ENCODE data around the gene RHCE. TPM values are rescaled to one million over a fixed set of nuclear protein-coding genes. Genes with fewer than 3 reads are reported as not detected.

RHCE gene
- total and polyA plus RNA-seq, 9 of the 15 experiments (the other 6 are each of a cell fraction or from before 2014, with no cell fraction given): 5.4 to 31.5 (median 12.6) TPM

DNA sequence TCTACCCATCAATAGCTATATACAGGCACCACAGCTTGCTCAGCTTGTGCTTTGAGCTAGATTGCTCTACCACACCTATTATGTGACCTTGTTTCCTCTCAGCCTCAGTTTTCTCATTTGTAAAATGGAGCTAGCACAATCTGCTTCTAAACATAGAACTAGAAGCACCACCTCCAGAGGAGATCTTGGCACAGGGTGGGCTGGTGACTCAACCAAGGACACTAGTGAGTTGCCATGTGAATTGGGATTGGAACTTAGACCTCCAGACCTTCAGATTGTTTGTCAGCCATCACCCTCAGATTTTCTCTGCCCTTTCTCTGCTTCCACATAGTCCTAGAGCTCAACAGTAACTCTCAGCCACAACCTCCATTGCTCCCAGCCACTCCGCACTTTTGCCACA lies 7.1 kb upstream of the RHCE start:
- no peak overlapping the region for H2AFZ ChIP-seq (ENCODE audit: low read depth, low read length)
- no peaks in the 10 kb centered on the region for H4K20me1 ChIP-seq (replicated peaks; ENCODE audit: control insufficient read depth, insufficient read depth, low read length)
- peaks cover 6% of the 10 kb centered on the region; the same call in 2 of the 3 replicates for H3K36me3 ChIP-seq (ENCODE audit: control insufficient read depth, insufficient read depth, low read length)
- H3K4me2 ChIP-seq (ENCODE audit: insufficient read depth, low read length): no peak overlapping the region
- peak overlapping the region in 1 of 2 experiments; percentile 53; a peak in 1 of 4 replicates for H3K9ac ChIP-seq (ENCODE audit: insufficient read depth in 1 of 2, low read depth in 2 of 2, low read length in 2 of 2)
- in situ Hi-C loops (cut with MboI) (no loop called here), intact Hi-C loops (cut with micrococcal nuclease) (no loop called here)
- H3K4me3 ChIP-seq: no peak overlapping the region
- H3K27me3 ChIP-seq (ENCODE audit: control insufficient read depth in 2 of 2, insufficient read depth in 2 of 2, low read length in 2 of 2): no peaks in the 10 kb centered on the region
- H3K4me1 ChIP-seq (replicated peaks in 1 of 2; ENCODE audit: control insufficient read depth in 2 of 2, insufficient read depth in 2 of 2, low read length in 2 of 2): peaks cover 12 to 26% of the 10 kb centered on the region in 2 experiments; a peak in 4 of 5 replicates
- DNase-seq (ENCODE audit: extremely low read depth in 1 of 4, low spot score in 3 of 4) (no peak), FAIRE-seq (no peak), ATAC-seq (no peak)
- no peaks in the 10 kb centered on the region for H3K9me1 ChIP-seq (ENCODE audit: control insufficient read depth, insufficient read depth, low read length)
- TF ChIP-seq, protein P1, sequence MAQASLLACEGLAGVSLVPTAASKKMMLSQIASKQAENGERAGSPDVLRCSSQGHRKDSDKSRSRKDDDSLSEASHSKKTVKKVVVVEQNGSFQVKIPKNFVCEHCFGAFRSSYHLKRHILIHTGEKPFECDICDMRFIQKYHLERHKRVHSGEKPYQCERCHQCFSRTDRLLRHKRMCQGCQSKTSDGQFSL (CRISPR knock-in tag; IDR thresholded peaks at IDR 0.05): no peak
- TF ChIP-seq, protein P1 (tag; IDR thresholded peaks at IDR 0.05): no peak
- TF ChIP-seq ELF2 (CRISPR knock-in tag; IDR thresholded peaks at IDR 0.05) (peak; percentile 31; the same call in 1 of the 2 replicates), RBM25 (IDR thresholded peaks at IDR 0.05; ENCODE audit: low read depth, low read length, severe bottlenecking) (peak; percentile 31), BCOR (IDR thresholded peaks at IDR 0.05) (0 out of 2 replicates have a peak, but pooled peaks have one; percentile 45), ESRRA (IDR thresholded peaks at IDR 0.05; ENCODE audit: borderline replicate concordance, low read depth) (0 out of 2 replicates have a peak, but pooled peaks have one; percentile 35), ZNF253 (CRISPR knock-in tag; conservative IDR thresholded peaks at IDR 0.05) (no peak)
- TF ChIP-seq, protein P2, sequence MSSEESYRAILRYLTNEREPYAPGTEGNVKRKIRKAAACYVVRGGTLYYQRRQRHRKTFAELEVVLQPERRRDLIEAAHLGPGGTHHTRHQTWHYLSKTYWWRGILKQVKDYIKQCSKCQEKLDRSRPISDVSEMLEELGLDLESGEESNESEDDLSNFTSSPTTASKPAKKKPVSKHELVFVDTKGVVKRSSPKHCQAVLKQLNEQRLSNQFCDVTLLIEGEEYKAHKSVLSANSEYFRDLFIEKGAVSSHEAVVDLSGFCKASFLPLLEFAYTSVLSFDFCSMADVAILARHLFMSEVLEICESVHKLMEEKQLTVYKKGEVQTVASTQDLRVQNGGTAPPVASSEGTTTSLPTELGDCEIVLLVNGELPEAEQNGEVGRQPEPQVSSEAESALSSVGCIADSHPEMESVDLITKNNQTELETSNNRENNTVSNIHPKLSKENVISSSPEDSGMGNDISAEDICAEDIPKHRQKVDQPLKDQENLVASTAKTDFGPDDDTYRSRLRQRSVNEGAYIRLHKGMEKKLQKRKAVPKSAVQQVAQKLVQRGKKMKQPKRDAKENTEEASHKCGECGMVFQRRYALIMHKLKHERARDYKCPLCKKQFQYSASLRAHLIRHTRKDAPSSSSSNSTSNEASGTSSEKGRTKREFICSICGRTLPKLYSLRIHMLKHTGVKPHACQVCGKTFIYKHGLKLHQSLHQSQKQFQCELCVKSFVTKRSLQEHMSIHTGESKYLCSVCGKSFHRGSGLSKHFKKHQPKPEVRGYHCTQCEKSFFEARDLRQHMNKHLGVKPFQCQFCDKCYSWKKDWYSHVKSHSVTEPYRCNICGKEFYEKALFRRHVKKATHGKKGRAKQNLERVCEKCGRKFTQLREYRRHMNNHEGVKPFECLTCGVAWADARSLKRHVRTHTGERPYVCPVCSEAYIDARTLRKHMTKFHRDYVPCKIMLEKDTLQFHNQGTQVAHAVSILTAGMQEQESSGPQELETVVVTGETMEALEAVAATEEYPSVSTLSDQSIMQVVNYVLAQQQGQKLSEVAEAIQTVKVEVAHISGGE (CRISPR knock-in tag; IDR thresholded peaks at IDR 0.05): no peak
- ChIA-PET CTCF (ENCODE audit: low intra/inter-chr PET ratio) (no interaction called here), POLR2A (interaction anchor here (0.8 to 1.7 kb wide), 5 partner anchors 10 to 195 kb away, joined by 3 to 5 read pairs (median 3); partner anchors contain the start of genes RSRP1 and SYF2)
- H3K79me2 ChIP-seq (ENCODE audit: control insufficient read depth, insufficient read depth, low read length): peaks cover 34% of the 10 kb centered on the region
- H3K27ac ChIP-seq (ENCODE audit: extremely low read depth, low read depth, low read length): no peak overlapping the region
- 100% methylated on average over 1 of the region's 1 CpG for WGBS (ENCODE audit: insufficient coverage, low coverage, missing lambda C conversion rate)
- H3K9me3 ChIP-seq (replicated peaks; ENCODE audit: control insufficient read depth, insufficient read depth, low read depth, low read length): no peaks in the 10 kb centered on the region
- no TSS peak for BruUV-seq (replicated peaks)

All from K562 (cell line).